22Rv1 (cell line): Measurements from ENCODE around the gene LDHAL6B.

Source experiments
- H3K27ac ChIP-seq: fragments of 450-650 bp; 2 replicates; pipeline ENCODE4 v1.5.1; 2017
- ZFX ChIP-seq: fragments of 450-650 bp; IDR thresholded peaks from 2 replicates; pipeline ENCODE4 v1.6.1; 2017; ENCODE audit warnings: antibody characterized with exemption, borderline replicate concordance
- TF ChIP-seq, protein P1 (sequence below): fragments of 450-650 bp; IDR thresholded peaks from 2 replicates; pipeline ENCODE4 v1.5.1; 2017; ENCODE audit warnings: mild to moderate bottlenecking

LDHAL6B gene

DNA sequence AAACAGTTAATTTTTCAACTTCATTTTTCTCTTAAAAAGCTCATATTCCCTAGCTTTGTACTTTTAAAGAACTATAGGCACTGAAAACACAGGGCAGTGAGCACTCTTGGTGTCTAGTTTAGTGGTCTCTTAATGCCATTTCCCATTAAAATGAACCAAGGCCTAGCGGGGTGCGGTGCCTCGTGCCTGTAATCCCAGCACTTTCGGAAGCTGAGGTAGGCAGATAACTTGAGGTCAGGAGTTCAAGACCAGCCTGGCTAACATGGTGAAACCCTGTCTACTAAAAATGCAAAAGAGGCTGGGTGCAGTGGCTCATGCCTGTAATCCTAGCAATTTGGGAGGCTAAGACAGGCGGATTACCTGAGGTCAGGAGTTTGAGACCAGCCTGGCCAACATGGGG, 45.5 kb downstream of the LDHAL6B start:
- TF ChIP-seq, protein P1, sequence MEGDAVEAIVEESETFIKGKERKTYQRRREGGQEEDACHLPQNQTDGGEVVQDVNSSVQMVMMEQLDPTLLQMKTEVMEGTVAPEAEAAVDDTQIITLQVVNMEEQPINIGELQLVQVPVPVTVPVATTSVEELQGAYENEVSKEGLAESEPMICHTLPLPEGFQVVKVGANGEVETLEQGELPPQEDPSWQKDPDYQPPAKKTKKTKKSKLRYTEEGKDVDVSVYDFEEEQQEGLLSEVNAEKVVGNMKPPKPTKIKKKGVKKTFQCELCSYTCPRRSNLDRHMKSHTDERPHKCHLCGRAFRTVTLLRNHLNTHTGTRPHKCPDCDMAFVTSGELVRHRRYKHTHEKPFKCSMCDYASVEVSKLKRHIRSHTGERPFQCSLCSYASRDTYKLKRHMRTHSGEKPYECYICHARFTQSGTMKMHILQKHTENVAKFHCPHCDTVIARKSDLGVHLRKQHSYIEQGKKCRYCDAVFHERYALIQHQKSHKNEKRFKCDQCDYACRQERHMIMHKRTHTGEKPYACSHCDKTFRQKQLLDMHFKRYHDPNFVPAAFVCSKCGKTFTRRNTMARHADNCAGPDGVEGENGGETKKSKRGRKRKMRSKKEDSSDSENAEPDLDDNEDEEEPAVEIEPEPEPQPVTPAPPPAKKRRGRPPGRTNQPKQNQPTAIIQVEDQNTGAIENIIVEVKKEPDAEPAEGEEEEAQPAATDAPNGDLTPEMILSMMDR = no peak
- TF ChIP-seq ZFX = no peak
- no peak overlapping the region for H3K27ac ChIP-seq

DNA sequence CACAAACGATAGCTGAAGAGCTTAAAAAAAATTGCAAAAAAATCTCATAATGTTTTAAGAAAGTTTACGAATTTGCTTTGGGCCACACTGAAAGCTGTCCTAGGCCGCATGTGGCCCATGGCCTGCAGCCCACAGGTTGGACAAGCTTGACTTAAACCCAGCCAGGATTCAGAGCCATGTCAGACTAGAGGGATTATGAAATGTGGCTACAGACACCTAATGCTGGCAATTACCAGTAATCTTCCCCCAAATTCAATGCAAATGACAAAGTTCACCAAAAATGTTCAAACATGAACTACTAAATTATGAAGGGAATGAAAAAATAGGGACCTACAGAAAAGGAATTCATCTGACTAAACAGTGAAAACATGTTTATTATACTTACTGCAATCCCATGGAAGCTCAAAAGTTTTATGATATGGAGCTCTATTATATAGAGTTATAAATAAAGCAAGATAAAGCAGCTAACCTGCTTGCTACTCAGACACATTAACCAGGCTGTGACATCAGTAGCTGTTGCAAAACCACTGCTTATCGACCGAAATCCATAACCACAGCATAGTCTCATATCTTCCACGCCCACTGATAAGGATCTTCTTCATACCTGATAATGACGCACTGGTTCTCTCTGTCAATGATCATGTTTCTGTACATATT, 49.2 kb downstream of the LDHAL6B start:
- TF ChIP-seq, protein P1 = no peak
- no peak for TF ChIP-seq ZFX
- no peak overlapping the region for H3K27ac ChIP-seq

DNA sequence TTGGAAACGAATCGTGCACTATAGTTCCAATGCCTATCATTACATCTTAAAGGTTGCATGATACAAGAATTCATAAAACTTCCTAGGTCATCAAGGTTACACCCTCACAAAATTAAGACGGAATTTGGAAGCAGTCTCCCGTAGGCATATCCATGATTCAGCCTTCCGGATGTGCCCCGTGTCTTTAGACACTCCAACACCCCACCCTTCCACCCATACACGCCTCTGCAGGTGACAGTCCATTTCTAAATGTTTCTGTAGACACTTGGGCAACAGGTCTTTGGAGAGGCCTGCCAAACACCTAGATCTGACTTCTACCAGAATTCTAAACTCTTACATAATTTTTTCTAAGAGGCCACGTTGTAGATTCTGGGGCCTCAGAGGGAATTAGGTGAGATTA, 49.8 kb downstream of the LDHAL6B start:
- TF ChIP-seq ZFX = no peak
- TF ChIP-seq, protein P1 = no peak
- no peak overlapping the region for H3K27ac ChIP-seq

DNA sequence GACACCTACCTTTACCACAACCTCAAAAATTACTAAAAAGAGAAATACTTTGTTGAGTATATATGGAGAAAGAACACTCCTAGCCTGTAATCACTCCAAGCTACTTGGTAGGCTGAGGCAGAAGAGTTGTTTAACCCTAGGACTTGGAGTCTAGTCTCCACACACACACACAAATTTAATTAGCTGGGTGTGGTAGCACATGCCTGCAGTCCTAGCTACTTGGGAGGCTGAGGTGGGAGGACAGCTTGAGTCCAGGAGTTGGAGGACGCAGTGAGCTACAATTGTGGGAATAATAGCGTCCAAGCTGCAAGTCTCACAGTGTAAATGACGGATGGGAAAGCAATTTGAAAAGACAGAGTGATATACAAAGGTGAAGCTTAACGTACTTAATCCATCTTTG, 50.5 kb downstream of the LDHAL6B start:
- H3K27ac ChIP-seq = no peak overlapping the region
- no peak for TF ChIP-seq ZFX
- TF ChIP-seq, protein P1 = no peak
